ENCODE results near the gene PDZRN3.

The PDZRN3 gene

DNA sequence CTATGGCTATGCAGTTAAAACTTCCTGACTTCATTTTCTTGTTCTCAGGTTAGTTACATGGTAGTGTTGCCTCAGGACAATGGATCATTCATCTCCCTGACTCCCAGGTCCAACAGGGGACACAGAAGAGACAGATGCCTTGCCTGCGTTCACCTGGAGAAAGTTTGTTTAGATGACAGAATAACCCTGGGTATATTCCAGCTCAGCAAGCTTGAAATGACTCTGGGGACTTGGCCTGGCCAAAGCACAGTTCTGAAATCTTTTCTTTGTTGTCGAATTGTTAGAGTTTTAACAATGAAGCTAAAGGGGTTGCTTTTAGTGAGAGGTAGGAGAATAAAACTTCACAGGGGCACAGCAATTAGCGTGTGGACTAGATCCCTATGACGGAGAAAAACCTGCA lies 206.1 kb downstream of the PDZRN3 start:
- TF ChIP-seq, protein P1, sequence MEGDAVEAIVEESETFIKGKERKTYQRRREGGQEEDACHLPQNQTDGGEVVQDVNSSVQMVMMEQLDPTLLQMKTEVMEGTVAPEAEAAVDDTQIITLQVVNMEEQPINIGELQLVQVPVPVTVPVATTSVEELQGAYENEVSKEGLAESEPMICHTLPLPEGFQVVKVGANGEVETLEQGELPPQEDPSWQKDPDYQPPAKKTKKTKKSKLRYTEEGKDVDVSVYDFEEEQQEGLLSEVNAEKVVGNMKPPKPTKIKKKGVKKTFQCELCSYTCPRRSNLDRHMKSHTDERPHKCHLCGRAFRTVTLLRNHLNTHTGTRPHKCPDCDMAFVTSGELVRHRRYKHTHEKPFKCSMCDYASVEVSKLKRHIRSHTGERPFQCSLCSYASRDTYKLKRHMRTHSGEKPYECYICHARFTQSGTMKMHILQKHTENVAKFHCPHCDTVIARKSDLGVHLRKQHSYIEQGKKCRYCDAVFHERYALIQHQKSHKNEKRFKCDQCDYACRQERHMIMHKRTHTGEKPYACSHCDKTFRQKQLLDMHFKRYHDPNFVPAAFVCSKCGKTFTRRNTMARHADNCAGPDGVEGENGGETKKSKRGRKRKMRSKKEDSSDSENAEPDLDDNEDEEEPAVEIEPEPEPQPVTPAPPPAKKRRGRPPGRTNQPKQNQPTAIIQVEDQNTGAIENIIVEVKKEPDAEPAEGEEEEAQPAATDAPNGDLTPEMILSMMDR (IDR thresholded peaks at IDR 0.05) = no peak
- intact Hi-C loops (cut with DNase I; ENCODE audit: low total_unique reads) = no loop called here
- peaks cover 0 to 56% (median 30%) of the 10 kb centered on the region in 4 donors for H3K4me1 ChIP-seq
- no peak for DNase-seq
- H3K27me3 ChIP-seq = no peaks in the 10 kb centered on the region
- H3K9me3 ChIP-seq = no peaks in the 10 kb centered on the region
- H3K36me3 ChIP-seq = no peaks in the 10 kb centered on the region
- H3K27ac ChIP-seq = no peak overlapping the region
- H3K4me3 ChIP-seq = no peak overlapping the region

DNA sequence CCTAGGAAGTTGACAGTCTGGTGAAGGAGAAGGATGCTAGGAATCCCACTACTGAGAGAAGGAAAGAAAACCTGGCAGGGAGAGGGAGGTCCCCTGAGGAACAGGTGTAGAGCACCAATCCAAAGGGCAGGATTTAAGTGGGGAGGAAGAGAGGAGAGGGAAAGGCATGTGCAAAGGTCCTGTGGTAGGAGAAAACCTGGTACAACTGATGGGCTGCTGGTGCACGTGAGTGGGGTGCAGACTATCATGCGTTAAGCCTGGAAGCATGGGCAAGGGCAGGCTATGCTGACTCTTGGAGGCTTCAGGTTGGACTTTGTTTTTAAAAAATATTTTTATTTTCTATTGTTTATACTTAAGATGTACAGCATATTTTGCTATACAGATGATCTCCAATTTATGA lies 209.6 kb downstream of the PDZRN3 start:
- Histone ChIP-seq H3K4me1 (peaks cover 0 to 37% (median 13%) of the 10 kb centered on the region in 4 donors), H3K27me3 (no peaks in the 10 kb centered on the region), H3K4me3 (no peak overlapping the region), H3K9me3 (no peaks in the 10 kb centered on the region), H3K27ac (no peak overlapping the region), H3K36me3 (no peaks in the 10 kb centered on the region)
- TF ChIP-seq, protein P1 (IDR thresholded peaks at IDR 0.05) = no peak
- intact Hi-C loops (cut with DNase I; ENCODE audit: low total_unique reads) = no loop called here
- DNase-seq = no peak

DNA sequence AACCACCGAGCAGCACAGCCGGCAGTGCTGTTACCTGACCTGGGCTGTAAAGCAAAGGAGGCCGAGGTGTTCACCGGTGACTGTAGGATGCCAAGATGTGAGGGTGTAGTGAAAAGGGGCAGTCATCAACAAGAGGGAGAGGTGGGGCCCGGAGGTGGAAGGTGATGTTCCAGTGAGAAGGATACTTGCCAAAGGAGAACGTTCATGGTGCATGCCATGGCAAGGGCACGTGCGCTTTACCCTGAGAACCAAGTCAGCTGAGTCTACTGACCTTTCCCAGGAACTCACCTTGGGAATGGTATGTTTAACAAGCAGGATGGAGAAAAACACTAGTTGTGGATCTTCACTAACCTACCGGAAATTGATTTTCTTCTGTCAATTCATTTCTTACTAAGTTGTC lies 211.1 kb downstream of the PDZRN3 start:
- Histone ChIP-seq H3K36me3 (no peaks in the 10 kb centered on the region), H3K27me3 (no peaks in the 10 kb centered on the region), H3K9me3 (no peaks in the 10 kb centered on the region), H3K4me3 (no peak overlapping the region), H3K27ac (no peak overlapping the region), H3K4me1 (peaks cover 0 to 37% (median 7%) of the 10 kb centered on the region in 4 donors)
- intact Hi-C loops (cut with DNase I; ENCODE audit: low total_unique reads) = no loop called here
- no peak for DNase-seq
- TF ChIP-seq, protein P1 (IDR thresholded peaks at IDR 0.05) = no peak

DNA sequence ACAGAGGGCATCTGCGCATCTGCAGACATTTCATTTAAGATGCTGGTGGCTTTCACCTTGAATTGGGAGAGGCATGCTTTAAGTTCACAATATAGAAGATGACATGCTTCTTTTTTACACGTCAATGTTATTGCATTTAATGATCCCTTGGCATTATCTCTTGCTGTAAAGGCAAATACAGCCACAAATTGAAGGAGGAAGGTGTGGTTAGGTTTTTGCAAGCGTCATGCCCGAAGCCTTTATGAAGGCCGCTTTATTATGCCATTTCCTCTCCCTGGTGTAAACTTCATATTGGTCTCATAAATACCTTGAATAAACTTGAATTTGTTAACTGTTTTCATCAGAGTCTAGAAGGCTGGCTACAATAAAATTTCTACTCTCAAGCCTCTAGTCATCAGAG lies 212.7 kb downstream of the PDZRN3 start:
- no peak overlapping the region for H3K4me3 ChIP-seq
- peaks cover 0 to 50% (median 11%) of the 10 kb centered on the region in 4 donors for H3K4me1 ChIP-seq
- intact Hi-C loops (cut with DNase I; ENCODE audit: low total_unique reads) = no loop called here
- TF ChIP-seq, protein P1 (IDR thresholded peaks at IDR 0.05) = no peak
- H3K36me3 ChIP-seq = no peaks in the 10 kb centered on the region
- H3K9me3 ChIP-seq = no peaks in the 10 kb centered on the region
- no peak for DNase-seq
- no peak overlapping the region for H3K27ac ChIP-seq
- no peaks in the 10 kb centered on the region for H3K27me3 ChIP-seq

DNA sequence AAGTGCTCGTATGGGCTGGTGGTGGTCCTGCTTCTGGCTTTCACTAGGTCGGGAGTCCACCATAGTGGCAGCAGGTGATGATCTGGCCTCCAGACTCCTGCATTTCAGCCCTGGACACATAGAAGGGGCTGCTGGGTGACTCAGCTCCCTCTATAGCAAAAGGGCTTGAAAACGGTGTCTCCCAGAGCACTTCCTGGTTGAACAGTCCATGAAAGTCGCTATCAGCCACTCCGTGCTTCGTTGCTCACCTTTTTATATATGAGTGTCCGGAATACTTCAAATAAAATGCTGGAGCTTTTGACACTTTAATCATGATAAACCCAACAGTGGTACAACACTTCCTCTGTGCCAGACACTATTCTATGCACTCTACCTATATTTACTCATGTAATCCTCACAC lies 213.2 kb downstream of the PDZRN3 start:
- TF ChIP-seq, protein P1 (IDR thresholded peaks at IDR 0.05) = no peak
- no peaks in the 10 kb centered on the region for H3K27me3 ChIP-seq
- no peaks in the 10 kb centered on the region for H3K36me3 ChIP-seq
- H3K9me3 ChIP-seq = no peaks in the 10 kb centered on the region
- intact Hi-C loops (cut with DNase I; ENCODE audit: low total_unique reads) = no loop called here
- no peak overlapping the region for H3K27ac ChIP-seq
- DNase-seq = no peak
- H3K4me3 ChIP-seq = no peak overlapping the region
- peaks cover 0 to 54% (median 11%) of the 10 kb centered on the region in 4 donors for H3K4me1 ChIP-seq

Measured in tibial artery (tissue), 4 donors.